Naive thymus-derived CD8-positive, alpha-beta T cell (primary cell): Measurements from ENCODE around the gene KDM7A. TPM values are rescaled to one million over a fixed set of nuclear protein-coding genes. Genes with fewer than 3 reads are reported as not detected.

Experiments
- polyA plus RNA-seq, 3 donors: library from polyadenylated mRNA; unstranded; fragments of 300-500 nt; fragmentation: Illumina TruSeq; gene quantifications; one replicate each; pipeline ENCODE4 v1.2.3, GENCODE V29; 2021
- total RNA-seq, 8 experiments: library from RNA in 2 of 8; stranded (reverse) in 2 of 8; gene quantifications; one replicate each; pipeline ENCODE4 v1.2.3 and lab custom pipeline; 2021 to 2026

The KDM7A gene
- total and polyA plus RNA-seq, 5 experiments from 2014 or later: 3.5 to 65.4 (median 4.4) TPM

Other genes starting within 250 kb of the KDM7A start
- 100 to 1,000 TPM; 105 to 106 TPM for gene PARP12, start 114.0 kb downstream of the KDM7A start, total RNA-seq
- 10 to 100 TPM; 18.9 to 34.6 (median 28.1) TPM for gene PARP12, start 114.0 kb downstream of the KDM7A start, polyA plus RNA-seq
- gene SLC37A3, start 221.5 kb upstream of the KDM7A start, total RNA-seq: 10 to 100 TPM; 32.7 to 38.3 TPM
- gene SLC37A3, start 221.5 kb upstream of the KDM7A start, polyA plus RNA-seq: 1 to 10 TPM; 7.3 to 9.6 (median 8.6) TPM
- gene RAB19, start 227.1 kb upstream of the KDM7A start, total RNA-seq: 1 to 10 TPM; 5.4 to 6.5 TPM
- gene RAB19, start 227.1 kb upstream of the KDM7A start, polyA plus RNA-seq: 1 to 10 TPM; 5.2 to 7.0 (median 6.6) TPM